H9 (cell line): ENCODE results near the gene GNLY. TPM values are rescaled to one million over a fixed set of nuclear protein-coding genes. Genes with fewer than 3 reads are reported as not detected.

Experiments used
- DNase-seq: peaks from one replicate; pipeline ENCODE4 v3.0.0-alpha.2; 2017
- H2AFZ ChIP-seq: one replicate; pipeline ENCODE4 v1.6.1; 2013; ENCODE audit warnings: mild to moderate bottlenecking, low read length, control low read depth, moderate library complexity
- H2AK5ac ChIP-seq: 2 replicates; pipeline ENCODE4 v1.6.1; 2013; ENCODE audit warnings: low read length, control low read depth, mixed read lengths; ENCODE audit not compliant: insufficient read length
- H2BK120ac ChIP-seq: one replicate; pipeline ENCODE4 v1.6.1; 2013; ENCODE audit warnings: low read depth, mild to moderate bottlenecking, low read length, control low read depth, inconsistent platforms; ENCODE audit not compliant: poor library complexity, severe bottlenecking
- H2BK12ac ChIP-seq: 2 replicates; pipeline ENCODE4 v1.6.1; 2013; ENCODE audit warnings: low read length, control low read depth, mixed read lengths, low read depth; ENCODE audit not compliant: insufficient read length
- H2BK15ac ChIP-seq: 2 replicates; pipeline ENCODE4 v1.6.1; 2013; ENCODE audit warnings: low read depth, low read length, control low read depth
- H2BK20ac ChIP-seq: one replicate; pipeline ENCODE4 v1.6.1; 2013; ENCODE audit warnings: low read depth, mild to moderate bottlenecking, low read length, control low read depth, inconsistent platforms; ENCODE audit not compliant: poor library complexity, severe bottlenecking
- H2BK5ac ChIP-seq: 2 replicates; pipeline ENCODE4 v1.6.1; 2013; ENCODE audit warnings: low read length, control low read depth, mixed read lengths; ENCODE audit not compliant: insufficient read length
- H3K14ac ChIP-seq: 2 replicates; pipeline ENCODE4 v1.6.1; 2013; ENCODE audit warnings: low read length, control low read depth; ENCODE audit not compliant: insufficient read depth
- H3K18ac ChIP-seq: 2 replicates; pipeline ENCODE4 v1.6.1; 2013; ENCODE audit warnings: low read depth, mild to moderate bottlenecking, mixed read lengths, low read length, control low read depth; ENCODE audit not compliant: insufficient read length
- H3K23ac ChIP-seq: 2 replicates; pipeline ENCODE4 v1.6.1; 2013; ENCODE audit warnings: low read length, control low read depth, mixed read lengths, low read depth; ENCODE audit not compliant: insufficient read length
- H3K23me2 ChIP-seq: 2 replicates; pipeline ENCODE4 v1.6.1; 2013; ENCODE audit warnings: low read depth, mild to moderate bottlenecking, mixed read lengths, low read length, control low read depth; ENCODE audit not compliant: insufficient read length, poor library complexity, severe bottlenecking
- H3K27ac ChIP-seq: 2 replicates; pipeline ENCODE4 v1.5.1; 2013; ENCODE audit warnings: low read length, control low read depth, mixed read lengths, low read depth; ENCODE audit not compliant: insufficient read length
- H3K27me3 ChIP-seq: 2 replicates; pipeline ENCODE4 v1.6.1; 2013; ENCODE audit warnings: low read length, control low read depth, inconsistent platforms; ENCODE audit not compliant: insufficient read depth
- H3K4ac ChIP-seq: 2 replicates; pipeline ENCODE4 v1.6.1; 2013; ENCODE audit warnings: low read depth, mild to moderate bottlenecking, control low read depth, inconsistent platforms, low read length, moderate library complexity
- H3K4me1 ChIP-seq: 2 replicates; pipeline ENCODE4 v1.6.1; 2013; ENCODE audit warnings: low read length, control low read depth, inconsistent platforms; ENCODE audit not compliant: insufficient read depth
- H3K4me2 ChIP-seq: 2 replicates; pipeline ENCODE4 v1.6.1; 2013; ENCODE audit warnings: low read length, control low read depth, mixed read lengths; ENCODE audit not compliant: insufficient read length, insufficient read depth
- H3K56ac ChIP-seq: 2 replicates; pipeline ENCODE4 v1.6.1; 2013; ENCODE audit warnings: low read depth, mild to moderate bottlenecking, mixed read lengths, low read length, control low read depth; ENCODE audit not compliant: insufficient read length
- H3K79me1 ChIP-seq: 2 replicates; pipeline ENCODE4 v1.6.1; 2013; ENCODE audit warnings: low read depth, mild to moderate bottlenecking, moderate library complexity, low read length, control low read depth, inconsistent platforms; ENCODE audit not compliant: insufficient read depth, poor library complexity, severe bottlenecking
- H3K79me2 ChIP-seq: 2 replicates; pipeline ENCODE4 v1.6.1; 2013; ENCODE audit warnings: low read length, control low read depth, inconsistent platforms; ENCODE audit not compliant: insufficient read depth
- H3K9ac ChIP-seq: 2 replicates; pipeline ENCODE4 v1.6.1; 2013; ENCODE audit warnings: low read length, control low read depth, mixed read lengths; ENCODE audit not compliant: insufficient read length; ENCODE audit errors: extremely low read depth
- H3K9me3 ChIP-seq: one replicate; pipeline ENCODE4 v1.6.1; 2013; ENCODE audit warnings: low read depth, low read length, inconsistent platforms; ENCODE audit not compliant: control insufficient read depth
- H3T11ph ChIP-seq: one replicate; pipeline ENCODE4 v1.6.1; 2013; ENCODE audit warnings: mild to moderate bottlenecking, low read length, control low read depth, inconsistent platforms
- H4K20me1 ChIP-seq: one replicate; pipeline ENCODE4 v1.6.1; 2013; ENCODE audit not compliant: control insufficient read depth, insufficient read length, insufficient read depth
- H4K5ac ChIP-seq: 2 replicates; pipeline ENCODE4 v1.6.1; 2013; ENCODE audit warnings: low read depth, mild to moderate bottlenecking, mixed read lengths, low read length, control low read depth; ENCODE audit not compliant: insufficient read length
- H4K8ac ChIP-seq: replicated peaks from 2 replicates; pipeline ENCODE4 v1.6.1; 2013; ENCODE audit warnings: low read length, control low read depth, mixed read lengths, low read depth; ENCODE audit not compliant: insufficient read length
- H4K91ac ChIP-seq: 2 replicates; pipeline ENCODE4 v1.6.1; 2013; ENCODE audit warnings: low read depth, mild to moderate bottlenecking, moderate library complexity, mixed read lengths, low read length, control low read depth; ENCODE audit not compliant: insufficient read length
- H3K27ac Mint-ChIP-seq, 3 experiments: 2 replicates in 2 of 3; 3 replicates in 1 of 3; pipeline ENCODE4 v1.8.0; 2020 to 2021; ENCODE audit warnings: mixed read lengths in 3 of 3, mild to moderate bottlenecking in 1 of 3, moderate library complexity in 1 of 3
- H3K27me3 Mint-ChIP-seq: 2 replicates; pipeline ENCODE4 v1.8.0; 2021; ENCODE audit warnings: low read depth, mild to moderate bottlenecking, moderate library complexity, mixed read lengths
- H3K36me3 Mint-ChIP-seq, 3 experiments: 2 replicates in 2 of 3; 3 replicates in 1 of 3; pipeline ENCODE4 v1.8.0; 2020 to 2021; ENCODE audit warnings: low read depth in 3 of 3, mixed read lengths in 3 of 3; ENCODE audit not compliant: insufficient read depth in 1 of 3
- H3K4me1 Mint-ChIP-seq, 2 experiments: 2 replicates each; pipeline ENCODE4 v1.8.0; 2020; ENCODE audit warnings: mixed read lengths in 2 of 2
- H3K4me3 Mint-ChIP-seq, 2 experiments: 2 replicates in 1 of 2; 3 replicates in 1 of 2; pipeline ENCODE4 v1.8.0; 2020 to 2021; ENCODE audit warnings: mild to moderate bottlenecking in 2 of 2, mixed read lengths in 2 of 2, moderate library complexity in 1 of 2
- H3K9me3 Mint-ChIP-seq, 2 experiments: 2 replicates in 1 of 2; 3 replicates in 1 of 2; pipeline ENCODE4 v1.8.0; 2020; ENCODE audit warnings: mild to moderate bottlenecking in 2 of 2, mixed read lengths in 2 of 2, moderate library complexity in 1 of 2
- CTCF ChIP-seq: fragments of 200-600 bp; sonication (generic); conservative IDR thresholded peaks from 3 replicates; pipeline ENCODE4 v1.8.0; 2021; ENCODE audit warnings: antibody characterized with exemption, mild to moderate bottlenecking
- WGBS: extraction: QIAGEN DNeasy Blood & Tissue Kit; methylation state at CpG from one replicate; pipeline ENCODE4 v1.1.7; 2013; ENCODE audit warnings: missing lambda C conversion rate, low lambda C conversion rate, mixed read lengths; ENCODE audit not compliant: insufficient read length; ENCODE audit errors: extremely low coverage; 5-methylcytosine and 5-hydroxymethylcytosine counted together
- total RNA-seq: library from RNA; stranded (reverse); gene quantifications from 2 replicates; pipeline ENCODE4 v1.2.1, GENCODE V29; 2021

The GNLY gene
- total RNA-seq, 1 experiment from 2014 or later = not detected

DNA sequence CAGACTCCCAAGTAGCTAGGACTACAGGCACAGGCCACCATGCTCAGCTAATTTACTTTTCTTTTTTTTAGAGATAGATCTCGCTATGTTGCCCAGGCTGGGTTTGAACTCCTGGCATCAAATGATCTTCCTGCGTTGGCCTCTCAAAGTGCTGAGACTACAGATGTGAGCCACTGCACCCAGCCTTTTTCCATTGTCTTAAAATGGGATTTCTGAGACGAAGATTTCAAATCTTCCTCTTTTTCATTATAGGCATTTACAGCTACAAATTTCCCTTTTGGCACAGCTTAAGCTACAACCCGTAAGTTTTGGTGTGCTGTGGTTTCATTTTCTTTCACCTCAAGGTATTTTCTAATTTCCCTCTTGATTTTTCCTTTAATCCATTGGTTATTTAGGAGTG is 8.6 kb downstream of the GNLY start:
- Histone ChIP-seq H2AK5ac (no peak overlapping the region), H3K23me2 (no peaks in the 10 kb centered on the region), H2BK5ac (no peak overlapping the region), H2AFZ (no peak overlapping the region), H3K23ac (no peak overlapping the region), H3K56ac (no peak overlapping the region), H3K79me1 (no peaks in the 10 kb centered on the region), H3K14ac (no peak overlapping the region), H4K20me1 (no peaks in the 10 kb centered on the region), H3K27me3 (no peaks in the 10 kb centered on the region), H3K4me1 (no peaks in the 10 kb centered on the region; the same call in 1 of the 2 replicates), H3K9ac (no peak overlapping the region), H2BK120ac (peak overlapping the region; percentile 54), H3K79me2 (no peaks in the 10 kb centered on the region), H3T11ph (no peak overlapping the region), H2BK20ac (no peak overlapping the region), H3K9me3 (no peaks in the 10 kb centered on the region), H3K18ac (no peak overlapping the region), H4K8ac (no peak overlapping the region), H3K4ac (no peak overlapping the region), H4K5ac (no peak overlapping the region), H2BK15ac (no peak overlapping the region), H3K4me2 (no peak overlapping the region), H3K27ac (no peak overlapping the region), H4K91ac (no peak overlapping the region), H2BK12ac (no peak overlapping the region)
- Mint-ChIP-seq H3K4me3 (no peak overlapping the region), H3K27ac (peak overlapping the region in 1 of 3 experiments; percentile 15; a peak in 2 of 7 replicates), H3K4me1 (peaks cover 22 to 33% of the 10 kb centered on the region in 2 experiments), H3K27me3 (peaks cover 12% of the 10 kb centered on the region), H3K9me3 (no peaks in the 10 kb centered on the region), H3K36me3 (no peaks in the 10 kb centered on the region)
- DNase-seq = no peak
- no peak for TF ChIP-seq CTCF
- WGBS = no CpG with 5 or more reads among the region's 4 CpGs
